Measurements from ENCODE around the gene CPE.

Gene CPE

GRCh38 chr4:165367040-165367439 lies 11.8 kb upstream of the CPE start:
- no peak for DNase-seq

DNA sequence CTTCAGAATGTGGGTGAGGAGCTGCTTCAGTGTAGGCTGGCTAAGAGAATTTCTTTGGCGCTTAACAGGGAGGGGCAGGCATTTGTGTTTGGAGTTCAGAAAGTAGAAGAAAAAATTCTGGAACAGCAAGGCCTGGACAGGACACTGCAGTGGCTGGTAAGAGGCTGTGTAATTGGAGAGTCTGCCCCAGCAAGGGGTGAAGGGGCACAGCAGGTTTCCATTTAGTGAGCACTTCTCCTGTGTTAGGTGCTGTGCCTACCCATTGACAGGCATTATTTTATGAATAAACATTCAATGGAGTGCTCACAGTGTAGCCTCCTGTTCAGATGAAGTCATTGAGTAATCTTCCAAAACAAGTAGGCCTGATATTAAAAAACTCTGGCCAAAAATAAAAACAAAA lies 10.7 kb upstream of the CPE start:
- no peak for DNase-seq

GRCh38 chr4:165368567-165368966 lies 10.2 kb upstream of the CPE start:
- DNase-seq = no peak

- no peak for DNase-seq
These were observed 9.3 kb upstream of the CPE start for GRCh38 chr4:165369522-165369921.

DNA sequence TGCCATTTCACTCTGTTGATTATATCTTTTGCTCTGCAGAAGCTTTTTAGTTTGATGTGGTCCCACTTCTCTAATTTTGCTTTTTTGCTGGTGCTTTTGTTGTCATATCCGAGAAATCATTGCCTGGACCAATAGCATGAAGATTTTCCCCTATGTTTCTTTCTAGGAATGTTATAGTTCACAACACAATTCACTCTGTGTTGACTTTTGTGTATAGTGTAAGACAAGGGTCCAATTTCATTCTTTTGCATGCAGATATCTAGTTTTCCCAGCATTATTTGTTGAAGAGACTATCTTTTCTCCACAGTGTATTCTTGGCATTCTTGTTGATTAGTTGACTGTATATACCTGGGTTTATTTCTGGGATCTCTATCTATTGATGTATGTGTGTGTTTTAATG lies 8.3 kb upstream of the CPE start:
- DNase-seq = no peak

- no peak for DNase-seq
These were observed 3.3 kb upstream of the CPE start for GRCh38 chr4:165375465-165375864.

- no peak for DNase-seq
These were observed 437 bp upstream of the CPE start for GRCh38 chr4:165378398-165378744.

DNA sequence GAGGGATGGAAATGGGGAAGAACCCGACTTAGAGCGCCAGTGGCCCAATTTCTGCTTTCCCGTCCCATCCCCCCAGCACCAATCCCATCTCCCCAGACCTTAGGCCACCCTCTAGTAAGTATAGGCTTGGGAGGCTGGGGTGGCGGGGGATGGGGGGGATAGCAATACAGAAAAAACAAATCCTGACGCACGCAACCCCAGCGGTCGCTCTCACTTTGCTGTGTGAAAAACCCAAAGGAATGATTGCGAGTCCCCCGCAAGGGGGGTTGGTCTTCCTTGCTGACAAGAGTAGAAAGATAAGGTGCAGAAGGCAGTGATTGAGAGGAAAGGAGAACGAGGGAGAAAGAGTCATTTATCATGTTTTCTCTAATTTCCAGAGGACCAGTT lies 863 bp downstream of the CPE start:
- no peak for DNase-seq

- no peak for DNase-seq
These were observed 2.0 kb downstream of the CPE start for GRCh38 chr4:165380805-165381204.

- no peak for DNase-seq
These were observed 3.1 kb downstream of the CPE start for GRCh38 chr4:165381821-165382373.

DNA sequence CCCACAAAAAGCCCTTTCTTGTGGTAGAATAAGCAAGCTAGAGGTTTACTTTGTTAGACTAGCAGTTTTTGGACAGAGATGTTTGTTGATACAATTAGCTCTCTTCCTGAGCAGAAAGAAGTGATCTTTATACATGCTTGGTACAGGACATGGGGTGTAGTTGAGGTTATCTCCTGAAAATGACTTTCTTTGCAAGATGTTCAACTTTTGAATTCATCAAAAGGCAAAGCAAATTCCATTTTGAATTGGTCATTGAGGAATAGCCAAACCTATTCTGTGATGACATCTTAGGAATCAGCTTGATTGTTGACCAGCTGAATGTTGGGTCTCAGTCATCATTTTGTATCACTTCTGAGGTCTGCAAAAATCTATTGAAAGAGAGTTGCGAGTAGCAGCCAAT lies 3.8 kb downstream of the CPE start:
- DNase-seq = no peak

DNA sequence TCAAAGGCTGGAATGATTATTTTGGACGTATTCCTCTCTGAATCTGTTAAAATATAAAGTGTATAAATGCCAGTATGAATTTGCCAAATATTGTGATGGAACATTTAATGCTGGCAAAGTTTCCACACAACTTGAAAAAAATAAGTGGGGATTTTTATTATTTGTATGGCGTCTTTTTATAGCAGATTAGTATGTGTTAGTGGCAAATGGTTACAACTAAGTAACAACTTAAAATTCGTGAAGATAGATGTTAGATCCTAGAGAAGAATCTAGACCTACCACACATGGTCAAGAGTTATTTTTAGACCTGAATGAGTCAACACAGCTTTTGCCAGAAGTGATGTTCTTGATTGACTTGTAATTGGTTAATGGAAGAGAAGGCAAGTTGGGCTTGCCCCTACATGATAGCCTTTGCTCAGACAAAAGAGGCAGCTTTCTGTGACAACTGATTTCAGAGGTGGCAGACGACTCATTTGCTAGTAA lies 4.8 kb downstream of the CPE start:
- DNase-seq = no peak

DNA sequence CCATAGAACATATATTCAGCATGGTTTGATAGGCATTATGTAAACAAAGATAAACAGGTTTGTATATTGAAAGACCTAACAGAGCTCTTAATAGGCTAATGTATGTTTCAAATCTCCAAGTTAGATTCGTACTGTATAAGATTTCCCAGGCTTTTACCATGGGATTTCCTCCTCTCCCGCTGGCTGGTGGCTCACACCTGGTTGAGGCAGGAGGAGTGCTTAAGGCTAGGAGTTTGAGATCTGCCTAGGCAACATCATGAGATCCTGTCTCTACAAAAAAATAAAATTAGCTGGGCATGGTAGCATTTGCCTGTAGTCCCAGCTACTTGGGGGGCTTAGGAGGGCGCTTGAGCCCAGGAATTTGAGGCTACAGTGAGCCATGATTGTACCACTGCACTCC lies 5.4 kb downstream of the CPE start:
- no peak for DNase-seq

DNA sequence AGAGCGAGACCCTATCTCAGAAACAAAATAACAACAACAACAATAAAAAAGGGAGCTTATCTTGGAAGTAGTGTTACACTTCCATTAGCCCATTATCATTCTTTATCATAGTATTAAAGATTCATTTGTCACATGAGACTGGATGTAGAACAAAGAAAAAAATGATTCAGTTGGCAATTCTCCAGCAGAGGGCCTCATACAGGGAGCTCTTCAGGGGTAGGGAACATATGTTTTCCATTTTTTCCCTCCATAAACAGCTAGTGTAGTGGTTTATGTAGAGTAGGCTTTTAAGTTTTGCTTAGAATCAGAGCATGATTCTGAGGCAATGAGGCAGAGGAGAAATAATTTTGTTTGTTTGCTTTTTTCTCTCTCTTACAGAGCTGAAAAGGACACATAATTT lies 5.8 kb downstream of the CPE start:
- no peak for DNase-seq

GRCh38 chr4:165385126-165385525 lies 6.3 kb downstream of the CPE start:
- no peak for DNase-seq

GRCh38 chr4:165386328-165386727 lies 7.5 kb downstream of the CPE start:
- DNase-seq = no peak

GRCh38 chr4:165388756-165389155 lies 9.9 kb downstream of the CPE start:
- no peak for DNase-seq

DNA sequence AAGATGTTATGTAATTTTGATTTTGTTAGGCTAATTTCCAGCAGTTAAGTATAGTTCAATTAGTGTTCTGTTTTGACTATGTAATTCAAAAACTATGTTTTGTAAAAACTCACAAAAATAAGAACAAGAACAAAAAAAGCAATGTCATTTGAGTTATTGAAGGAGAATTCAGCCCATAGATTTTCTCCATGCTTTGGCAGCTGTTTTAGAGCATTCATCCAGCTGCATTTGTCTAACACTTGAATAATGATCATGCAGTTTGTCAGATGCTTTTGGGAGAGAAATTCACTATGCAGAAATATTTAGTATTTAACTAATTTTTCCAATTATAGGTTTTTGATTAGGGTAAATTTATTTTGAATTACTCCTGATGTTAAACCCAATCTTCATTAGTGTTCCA lies 14.2 kb downstream of the CPE start:
- no peak for DNase-seq

GRCh38 chr4:165393704-165394103 lies 14.9 kb downstream of the CPE start:
- no peak for DNase-seq

- DNase-seq = no peak
These were observed 15.5 kb downstream of the CPE start for GRCh38 chr4:165394275-165394674.

- no peak for DNase-seq
These were observed 19.8 kb downstream of the CPE start for GRCh38 chr4:165398570-165398969.

DNA sequence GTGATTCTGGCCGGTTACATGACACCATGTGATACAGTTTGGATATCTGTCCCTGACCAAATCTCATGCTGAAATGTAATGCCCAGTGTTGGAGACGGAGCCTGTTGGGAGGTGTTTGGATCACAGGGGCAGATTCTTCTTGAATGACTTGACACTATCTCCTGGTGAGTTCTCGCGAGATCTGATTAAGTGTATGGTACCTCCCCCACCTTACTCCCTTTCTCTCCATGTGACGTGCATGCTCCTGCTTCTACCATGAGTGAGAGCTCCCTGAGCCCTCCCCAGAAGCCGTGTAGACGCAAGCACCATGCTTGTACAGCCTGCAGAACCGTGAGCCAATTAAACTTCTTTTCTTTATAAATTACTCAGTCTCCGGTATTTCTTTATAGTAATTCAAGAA lies 23.6 kb downstream of the CPE start:
- DNase-seq = no peak

DNA sequence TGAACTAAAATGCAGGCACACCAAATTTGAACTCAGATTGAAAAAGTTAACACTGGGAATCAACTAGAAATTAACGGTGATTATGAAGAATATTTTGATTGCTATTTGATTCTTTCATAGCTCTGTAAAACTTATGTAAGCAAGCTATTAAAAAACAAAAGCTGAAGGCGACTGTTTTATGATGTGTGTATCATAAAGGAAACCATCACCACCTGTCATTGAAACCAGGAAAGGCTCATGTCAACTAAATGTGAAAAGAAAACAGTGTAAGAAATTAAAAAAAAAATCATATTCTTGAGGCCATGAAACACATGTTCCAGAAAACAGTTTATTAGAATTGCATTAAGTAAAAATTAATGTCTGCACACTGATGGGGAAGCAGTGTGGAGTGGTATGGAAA lies 24.2 kb downstream of the CPE start:
- no peak for DNase-seq

- DNase-seq = no peak
These were observed 24.8 kb downstream of the CPE start for GRCh38 chr4:165403637-165404036.

- DNase-seq = no peak
These were observed 25.3 kb downstream of the CPE start for GRCh38 chr4:165404080-165404479.

DNA sequence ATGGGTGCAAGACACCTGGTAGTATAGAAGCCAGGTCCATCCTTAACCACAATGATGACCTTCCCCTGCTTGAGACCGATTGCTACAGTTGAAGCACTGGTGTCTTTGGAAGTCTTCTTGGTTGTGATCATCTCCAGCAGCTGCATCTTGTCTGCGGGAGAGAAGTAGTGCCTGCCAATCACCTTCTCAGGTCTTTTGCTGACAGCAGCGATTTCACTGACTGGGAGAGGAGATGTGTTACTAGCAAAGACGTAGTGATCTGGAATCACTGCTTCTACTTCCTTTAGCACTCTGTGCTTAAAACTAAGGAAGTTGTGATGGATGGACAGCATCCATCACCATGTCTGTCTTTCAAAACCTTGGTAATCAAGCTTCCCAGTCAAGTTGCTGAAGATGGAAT lies 25.9 kb downstream of the CPE start:
- no peak for DNase-seq

All from activated CD4-positive, alpha-beta T cell treated with anti-CD3 and anti-CD28 coated beads, Interleukin-2, Interleukin-6, amounts not matched to agents 100 ng/mL and 50 ng/mL, durations not matched to agents 16 hours and 8 hours (primary cell).